Measurements from ENCODE around the gene ZCWPW2. TPM values are rescaled to one million over a fixed set of nuclear protein-coding genes. Genes with fewer than 3 reads are reported as not detected.
A peak's percentile ranks its signal among the peaks of the same experiment; 100 is the strongest.

Gene ZCWPW2
- total RNA-seq, 3 donors from 2014 or later (not counting 1 experiment from before 2014, with no cell fraction given) = 0.43 TPM; not detected in 2

DNA sequence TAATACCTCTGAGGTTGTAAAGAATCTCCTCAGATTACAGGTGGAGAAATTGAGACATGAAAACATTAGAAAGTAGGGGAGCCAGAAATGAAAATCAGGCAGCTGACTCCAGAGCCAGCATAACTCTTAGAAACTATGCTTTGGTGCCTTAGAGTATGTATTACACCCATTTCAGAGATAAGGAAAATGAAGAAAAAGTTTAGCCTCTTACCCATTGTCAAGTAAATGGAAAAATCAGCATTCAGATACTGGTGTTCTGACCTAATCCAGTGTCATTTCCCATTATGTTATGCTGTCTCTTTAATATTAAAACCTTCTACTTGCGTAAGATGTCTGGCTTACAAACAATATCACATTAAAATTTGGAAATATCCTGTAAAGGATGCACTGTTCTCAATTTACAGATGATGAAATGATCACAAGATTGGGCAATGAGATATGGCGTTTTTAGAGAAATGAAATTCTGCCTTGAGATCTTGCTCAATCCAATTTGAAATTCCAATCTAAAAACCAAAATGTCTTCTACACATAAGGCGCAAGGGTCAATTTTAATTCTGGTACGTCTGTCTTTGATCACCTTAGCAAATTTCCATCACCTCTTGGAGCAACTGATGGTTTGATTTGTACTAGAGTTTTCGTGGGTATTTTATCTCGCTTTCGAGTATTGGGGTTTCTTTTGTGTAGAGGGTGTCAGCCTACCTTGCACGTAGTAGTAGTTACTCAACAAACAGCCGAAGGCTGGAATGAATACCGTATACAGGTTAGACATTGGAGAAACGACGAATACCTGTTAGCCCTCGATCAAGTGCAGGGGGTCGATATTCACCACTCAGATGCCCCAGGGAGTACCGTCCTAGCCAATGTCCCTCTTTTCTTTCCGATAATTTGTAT, 902 bp upstream of the ZCWPW2 start:
- Histone ChIP-seq H3K36me3 (ENCODE audit: control insufficient read depth, insufficient read depth, low read length) (no peaks in the 10 kb centered on the region), H3K27me3 (ENCODE audit: control insufficient read depth, insufficient read depth, low read length) (no peaks in the 10 kb centered on the region), H3K9me3 (ENCODE audit: control insufficient read depth, insufficient read depth, low read length) (peaks cover under 1% of the 10 kb centered on the region), H3K27ac (ENCODE audit: low read length) (peak overlapping the region; percentile 98), H3K4me3 (ENCODE audit: low read length) (peak overlapping the region; percentile 97), H3K4me1 (ENCODE audit: control insufficient read depth, insufficient read depth, low read length) (peaks cover 9% of the 10 kb centered on the region)
- intact Hi-C loops (cut with micrococcal nuclease) = loop anchor here (1.0 to 5.0 kb wide), 5 partner anchors 21 to 865 kb away; partner anchors contain the start of genes CMC1 and SLC4A7
- Mint-ChIP-seq H3K4me1 (peaks cover 40 to 50% of the 10 kb centered on the region in 2 donors), H3K36me3 (peaks cover 15% of the 10 kb centered on the region), H3K27me3 (ENCODE audit: low read depth in 2 of 2) (no peaks in the 10 kb centered on the region), H3K9me3 (peaks cover 2% of the 10 kb centered on the region in 2 donors), H3K27ac (peak overlapping the region; percentile 93 to 95), H3K4me3 (peak overlapping the region; percentile 95)
- ATAC-seq = no peak
- WGBS (ENCODE audit: insufficient coverage) = 54% methylated on average over 15 of the region's 16 CpGs
- DNase-seq = peak; percentile 15 to 32
- TF ChIP-seq, protein P1, sequence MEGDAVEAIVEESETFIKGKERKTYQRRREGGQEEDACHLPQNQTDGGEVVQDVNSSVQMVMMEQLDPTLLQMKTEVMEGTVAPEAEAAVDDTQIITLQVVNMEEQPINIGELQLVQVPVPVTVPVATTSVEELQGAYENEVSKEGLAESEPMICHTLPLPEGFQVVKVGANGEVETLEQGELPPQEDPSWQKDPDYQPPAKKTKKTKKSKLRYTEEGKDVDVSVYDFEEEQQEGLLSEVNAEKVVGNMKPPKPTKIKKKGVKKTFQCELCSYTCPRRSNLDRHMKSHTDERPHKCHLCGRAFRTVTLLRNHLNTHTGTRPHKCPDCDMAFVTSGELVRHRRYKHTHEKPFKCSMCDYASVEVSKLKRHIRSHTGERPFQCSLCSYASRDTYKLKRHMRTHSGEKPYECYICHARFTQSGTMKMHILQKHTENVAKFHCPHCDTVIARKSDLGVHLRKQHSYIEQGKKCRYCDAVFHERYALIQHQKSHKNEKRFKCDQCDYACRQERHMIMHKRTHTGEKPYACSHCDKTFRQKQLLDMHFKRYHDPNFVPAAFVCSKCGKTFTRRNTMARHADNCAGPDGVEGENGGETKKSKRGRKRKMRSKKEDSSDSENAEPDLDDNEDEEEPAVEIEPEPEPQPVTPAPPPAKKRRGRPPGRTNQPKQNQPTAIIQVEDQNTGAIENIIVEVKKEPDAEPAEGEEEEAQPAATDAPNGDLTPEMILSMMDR (IDR thresholded peaks at IDR 0.05) = no peak

DNA sequence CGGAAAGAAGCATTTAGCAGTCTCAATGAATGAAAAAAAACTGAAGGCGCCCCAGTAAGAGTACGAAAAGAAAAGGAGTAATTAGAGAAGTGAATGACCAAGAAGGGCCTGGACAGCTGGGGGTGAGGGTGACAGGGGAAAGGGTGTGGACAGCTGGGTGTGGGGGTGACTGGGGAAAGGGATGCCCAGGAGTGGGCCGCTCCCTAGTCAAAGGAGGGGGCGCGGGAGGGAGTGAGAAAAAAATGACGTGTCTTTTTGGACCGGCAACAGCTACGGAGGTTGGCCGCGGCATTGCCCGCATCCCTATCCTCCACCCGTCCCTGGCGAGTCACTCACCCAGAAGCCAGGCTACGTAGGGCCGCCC, 274 bp upstream of the ZCWPW2 start:
- Histone ChIP-seq H3K27me3 (ENCODE audit: control insufficient read depth, insufficient read depth, low read length) (no peaks in the 10 kb centered on the region), H3K36me3 (ENCODE audit: control insufficient read depth, insufficient read depth, low read length) (no peaks in the 10 kb centered on the region), H3K27ac (ENCODE audit: low read length) (peak overlapping the region; percentile 98), H3K4me1 (ENCODE audit: control insufficient read depth, insufficient read depth, low read length) (peaks cover 9% of the 10 kb centered on the region), H3K4me3 (ENCODE audit: low read length) (peak overlapping the region; percentile 97), H3K9me3 (ENCODE audit: control insufficient read depth, insufficient read depth, low read length) (peaks cover 5% of the 10 kb centered on the region)
- ATAC-seq = no peak
- peaks cover 40 to 45% of the 10 kb centered on the region in 2 donors for H3K4me1 Mint-ChIP-seq
- H3K36me3 Mint-ChIP-seq = peaks cover 16% of the 10 kb centered on the region
- WGBS (ENCODE audit: insufficient coverage) = 3% methylated on average over 16 of the region's 16 CpGs
- peaks cover 2% of the 10 kb centered on the region in 2 donors for H3K9me3 Mint-ChIP-seq
- TF ChIP-seq, protein P1 (IDR thresholded peaks at IDR 0.05) = no peak
- peak overlapping the region; percentile 95 for H3K4me3 Mint-ChIP-seq
- no peaks in the 10 kb centered on the region for H3K27me3 Mint-ChIP-seq (ENCODE audit: low read depth in 2 of 2)
- intact Hi-C loops (cut with micrococcal nuclease) = loop anchor here (1.0 to 5.0 kb wide), 5 partner anchors 22 to 866 kb away; partner anchors contain the start of genes CMC1 and SLC4A7
- DNase-seq = no peak
- peak overlapping the region; percentile 93 to 95 for H3K27ac Mint-ChIP-seq

DNA sequence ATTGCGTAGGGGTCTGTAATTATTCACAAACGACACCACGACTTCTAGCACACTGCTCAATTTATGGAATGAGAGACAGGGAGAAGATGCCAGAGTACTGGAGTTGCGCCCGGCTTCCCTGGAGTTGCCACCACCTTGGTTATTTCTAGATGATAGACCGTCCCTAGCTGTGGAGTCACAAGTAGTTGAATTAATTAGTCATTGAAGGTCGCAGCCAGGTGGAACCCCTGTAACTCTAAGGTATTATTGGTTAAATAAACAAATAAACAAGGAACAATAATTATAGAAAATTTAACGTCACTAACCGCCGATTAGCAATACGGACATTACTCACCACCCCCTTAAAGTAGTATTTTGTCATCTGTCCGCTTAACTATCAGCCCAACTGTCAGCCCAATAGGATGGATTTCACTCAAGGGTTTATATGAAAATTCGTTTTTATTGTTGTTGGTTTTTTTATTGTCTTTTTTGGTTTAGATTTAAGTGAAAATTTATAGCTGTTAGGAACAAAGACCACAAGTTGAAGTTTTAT, 1.0 kb downstream of the ZCWPW2 start:
- Mint-ChIP-seq H3K9me3 (peaks cover 2 to 4% of the 10 kb centered on the region in 2 donors), H3K4me1 (peaks cover 40 to 43% of the 10 kb centered on the region in 2 donors), H3K36me3 (peaks cover 26% of the 10 kb centered on the region), H3K27ac (peak overlapping the region; percentile 93 to 95), H3K4me3 (peak overlapping the region; percentile 95), H3K27me3 (ENCODE audit: low read depth in 2 of 2) (no peaks in the 10 kb centered on the region)
- peaks cover 5% of the 10 kb centered on the region for H3K9me3 ChIP-seq (ENCODE audit: control insufficient read depth, insufficient read depth, low read length)
- WGBS (ENCODE audit: insufficient coverage) = 51% methylated on average over 8 of the region's 13 CpGs
- H3K27ac ChIP-seq (ENCODE audit: low read length) = peak overlapping the region; percentile 98
- peak overlapping the region; percentile 97 for H3K4me3 ChIP-seq (ENCODE audit: low read length)
- no peaks in the 10 kb centered on the region for H3K36me3 ChIP-seq (ENCODE audit: control insufficient read depth, insufficient read depth, low read length)
- H3K4me1 ChIP-seq (ENCODE audit: control insufficient read depth, insufficient read depth, low read length) = peaks cover 9% of the 10 kb centered on the region
- ATAC-seq (no peak), DNase-seq (no peak)
- TF ChIP-seq, protein P1 (IDR thresholded peaks at IDR 0.05) = no peak
- intact Hi-C loops (cut with micrococcal nuclease) = loop anchor here (2.0 to 5.0 kb wide), 4 partner anchors 52 to 867 kb away; partner anchors contain the start of genes CMC1 and SLC4A7
- no peaks in the 10 kb centered on the region for H3K27me3 ChIP-seq (ENCODE audit: control insufficient read depth, insufficient read depth, low read length)

All from natural killer cell (primary cell).